Keratinocyte (primary cell): Measurements from ENCODE around the gene IRF4. TPM values are rescaled to one million over a fixed set of nuclear protein-coding genes. Genes with fewer than 3 reads are reported as not detected.

Experiments used
- DNase-seq: peaks from one replicate; pipeline ENCODE4 v3.0.0-alpha.2; 2011; ENCODE audit warnings: low read depth, missing footprints, low spot score
- FAIRE-seq: peaks from 2 replicates; lab custom pipeline; 2011; peaks lifted over from hg19 to GRCh38; lab: Jason Lieb, UNC
- H2AFZ ChIP-seq: 2 replicates; pipeline ENCODE4 v1.6.0; 2012; ENCODE audit warnings: low read length, control low read depth, inconsistent platforms; ENCODE audit not compliant: control insufficient read depth
- H3K27ac ChIP-seq: 2 replicates; pipeline ENCODE4 v1.5.1; 2011; ENCODE audit warnings: low read length; ENCODE audit not compliant: control insufficient read depth, insufficient read depth
- H3K27me3 ChIP-seq: 3 replicates; pipeline ENCODE4 v1.6.0; 2011; ENCODE audit warnings: low read length; ENCODE audit not compliant: control insufficient read depth, insufficient read depth; ENCODE audit errors: extremely low read depth
- H3K36me3 ChIP-seq, 2 experiments: 2 replicates in 1 of 2; 3 replicates in 1 of 2; pipeline ENCODE4 v1.5.1; 2011; ENCODE audit warnings: low read length in 2 of 2, mild to moderate bottlenecking in 1 of 2; ENCODE audit not compliant: control insufficient read depth in 2 of 2, insufficient read depth in 2 of 2; ENCODE audit errors: extremely low read depth in 1 of 2
- H3K4me1 ChIP-seq: 3 replicates; pipeline ENCODE4 v1.5.1; 2011; ENCODE audit warnings: low read length; ENCODE audit not compliant: control insufficient read depth, insufficient read depth; ENCODE audit errors: extremely low read depth
- H3K4me2 ChIP-seq: 3 replicates; pipeline ENCODE4 v1.6.0; 2011; ENCODE audit warnings: low read depth, low read length; ENCODE audit not compliant: control insufficient read depth, insufficient read depth; ENCODE audit errors: extremely low read depth
- H3K4me3 ChIP-seq, 3 experiments: fragments of 200-600 bp in 1 of 3; sonication (generic) in 1 of 3; 2 replicates in 2 of 3; 3 replicates in 1 of 3; pipeline ENCODE4 v1.5.1; 2011 to 2016; ENCODE audit warnings: low read length in 3 of 3, mild to moderate bottlenecking in 3 of 3, control low read depth in 2 of 3, inconsistent platforms in 1 of 3, low read depth in 1 of 3, mixed read lengths in 1 of 3, mixed run types in 1 of 3, moderate library complexity in 1 of 3; ENCODE audit not compliant: control insufficient read depth in 2 of 3, insufficient read depth in 2 of 3; ENCODE audit errors: extremely low read depth in 1 of 3
- H3K79me2 ChIP-seq: 2 replicates; pipeline ENCODE4 v1.6.0; 2012; ENCODE audit warnings: low read length; ENCODE audit not compliant: control insufficient read depth, insufficient read depth
- H3K9ac ChIP-seq: 3 replicates; pipeline ENCODE4 v1.6.0; 2011; ENCODE audit warnings: low read length; ENCODE audit not compliant: control insufficient read depth, insufficient read depth; ENCODE audit errors: extremely low read depth
- H3K9me1 ChIP-seq: 3 replicates; pipeline ENCODE4 v1.6.0; 2011; ENCODE audit warnings: low read length; ENCODE audit not compliant: control insufficient read depth, insufficient read depth; ENCODE audit errors: extremely low read depth
- H3K9me3 ChIP-seq: 2 replicates; pipeline ENCODE4 v1.5.1; 2012; ENCODE audit warnings: low read depth, low read length; ENCODE audit not compliant: control insufficient read depth
- H4K20me1 ChIP-seq: 3 replicates; pipeline ENCODE4 v1.6.0; 2011; ENCODE audit warnings: low read length; ENCODE audit not compliant: control insufficient read depth, insufficient read depth; ENCODE audit errors: extremely low read depth
- CTCF ChIP-seq, 3 experiments: IDR thresholded peaks in 1 of 3; conservative IDR thresholded peaks in 1 of 3; optimal IDR thresholded peaks in 1 of 3; 2 replicates in 2 of 3; 3 replicates in 1 of 3; pipeline versions ENCODE3 to v1.5.1; 2011; ENCODE audit warnings: low read length in 3 of 3, mild to moderate bottlenecking in 3 of 3, moderate library complexity in 2 of 3, control low read depth in 1 of 3, inconsistent platforms in 1 of 3; ENCODE audit not compliant: insufficient read depth in 2 of 3; ENCODE audit errors: extremely low read depth in 1 of 3
- EZH2 ChIP-seq: IDR thresholded peaks from one replicate; pipeline ENCODE4 v1.6.1; 2012; ENCODE audit warnings: inconsistent platforms, mild to moderate bottlenecking, low read length, moderate library complexity
- dilution Hi-C: fragments of 300-500 bp; cut with MboI; formaldehyde crosslinking; loops from one replicate; pipeline ENCODE4 v1.7.0; 2020; ENCODE audit warnings: low sequenced_read_pairs; ENCODE audit not compliant: extremely low pct_ligation_motif_present
- polyA plus RNA-seq, 5 experiments: library from polyadenylated mRNA; depleted of rRNA in 3 of 5; stranded (reverse) in 3 of 5; stranded (forward) in 1 of 5; unstranded in 1 of 5; fragments of >200 nt; gene quantifications; 1 replicate in 1 of 5; 2 replicates in 3 of 5; 3 replicates in 1 of 5; pipeline versions ENCODE4 v1.2.1 to v1.2.3, GENCODE V29; 2011 to 2012; ENCODE audit warnings: missing spikeins in 2 of 5, low read depth in 1 of 5, low replicate concordance in 1 of 5

Gene IRF4
- polyA plus RNA-seq, 1 donor (not counting 4 experiments of a cell fraction or from before 2014, with no cell fraction given), result 0.12 TPM

DNA sequence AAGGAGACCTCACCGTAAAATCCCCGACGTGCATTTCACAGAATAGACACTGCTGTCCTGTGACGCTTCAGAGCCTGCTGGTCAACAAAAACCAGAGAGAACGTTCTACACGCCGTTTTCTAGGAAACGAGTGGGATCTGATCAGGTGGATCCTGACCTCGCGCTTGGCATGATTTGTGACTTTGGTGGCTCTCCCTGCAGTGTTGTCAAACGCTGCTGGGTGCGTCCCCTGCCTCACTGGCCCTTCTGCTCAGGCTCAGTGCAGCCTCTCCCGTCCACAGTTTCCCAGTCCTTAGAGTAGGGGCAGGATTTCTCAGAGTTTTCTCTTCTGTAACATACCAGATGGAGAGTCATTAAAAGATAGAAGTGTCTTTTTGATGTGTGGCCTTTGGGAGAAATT lies 27.6 kb upstream of the IRF4 start:
- Histone ChIP-seq H3K4me2 (no peak overlapping the region), H4K20me1 (no peaks in the 10 kb centered on the region), H3K9me3 (peaks cover 8% of the 10 kb centered on the region), H3K36me3 (no peaks in the 10 kb centered on the region), H3K9ac (no peak overlapping the region), H3K27me3 (no peaks in the 10 kb centered on the region), H3K4me3 (no peak overlapping the region), H3K9me1 (no peaks in the 10 kb centered on the region), H3K79me2 (no peaks in the 10 kb centered on the region), H3K27ac (no peak overlapping the region), H3K4me1 (no peaks in the 10 kb centered on the region), H2AFZ (no peak overlapping the region)
- FAIRE-seq (no peak), DNase-seq (no peak)
- dilution Hi-C loops, result no loop called here
- TF ChIP-seq CTCF (optimal IDR thresholded peaks at IDR 0.05 in 1 of 3, IDR thresholded peaks at IDR 0.05 in 1 of 3, conservative IDR thresholded peaks at IDR 0.05 in 1 of 3; ENCODE audit: extremely low read depth in 1 of 3, insufficient read depth in 2 of 3, low read length in 3 of 3) (no peak), EZH2 (no peak)

GRCh38 chr6:364609-365540 lies 26.7 kb upstream of the IRF4 start:
- Histone ChIP-seq H3K9me1 (no peaks in the 10 kb centered on the region), H3K4me3 (no peak overlapping the region), H3K4me1 (no peaks in the 10 kb centered on the region), H3K9me3 (peaks cover 8% of the 10 kb centered on the region), H4K20me1 (no peaks in the 10 kb centered on the region), H3K79me2 (no peaks in the 10 kb centered on the region), H3K9ac (no peak overlapping the region), H2AFZ (no peak overlapping the region), H3K36me3 (no peaks in the 10 kb centered on the region), H3K4me2 (no peak overlapping the region), H3K27me3 (no peaks in the 10 kb centered on the region), H3K27ac (no peak overlapping the region)
- FAIRE-seq, result no peak
- no peak for DNase-seq
- TF ChIP-seq EZH2, result no peak
- TF ChIP-seq CTCF (optimal IDR thresholded peaks at IDR 0.05 in 1 of 3, IDR thresholded peaks at IDR 0.05 in 1 of 3, conservative IDR thresholded peaks at IDR 0.05 in 1 of 3; ENCODE audit: extremely low read depth in 1 of 3, insufficient read depth in 2 of 3, low read length in 3 of 3), result no peak
- dilution Hi-C loops, result no loop called here
